Stimulated activated effector memory CD8-positive, alpha-beta T cell treated with anti-CD3 and anti-CD28 coated beads, Interleukin-12 subunit alpha, Interleukin-12 subunit beta, amount 100 ng/mL, for 72 hours (primary cell): ENCODE data around the gene MYH8.

Experiments
- ATAC-seq: fragments of 150-1000 bp; cut with Tn5 transposase; 2 replicates; pipeline ENCODE4 v1.10.0; 2021
- DNase-seq, 2 donors: peaks; one replicate each; pipeline ENCODE4 v3.0.0; 2021 to 2022; ENCODE audit warnings: low spot score in 2 of 2
- H3K27ac Mint-ChIP-seq: one replicate; pipeline ENCODE4 v1.8.0; 2022; ENCODE audit warnings: mild to moderate bottlenecking, mixed read lengths
- H3K36me3 Mint-ChIP-seq: one replicate; pipeline ENCODE4 v1.8.0; 2022; ENCODE audit warnings: mild to moderate bottlenecking, mixed read lengths
- H3K4me1 Mint-ChIP-seq: one replicate; pipeline ENCODE4 v1.8.0; 2022; ENCODE audit warnings: mixed read lengths
- H3K4me3 Mint-ChIP-seq: one replicate; pipeline ENCODE4 v1.8.0; 2022; ENCODE audit warnings: mild to moderate bottlenecking, mixed read lengths
- H3K9me3 Mint-ChIP-seq: one replicate; pipeline ENCODE4 v1.8.0; 2022; ENCODE audit warnings: mixed read lengths

The MYH8 gene

GRCh38 chr17:10398352-10398751 is 23.4 kb downstream of the MYH8 start:
- ATAC-seq = no peak
- no peaks in the 10 kb centered on the region for H3K36me3 Mint-ChIP-seq
- H3K27ac Mint-ChIP-seq = no peak overlapping the region
- no peaks in the 10 kb centered on the region for H3K9me3 Mint-ChIP-seq
- no peak for DNase-seq
- no peaks in the 10 kb centered on the region for H3K4me1 Mint-ChIP-seq
- H3K4me3 Mint-ChIP-seq = no peak overlapping the region

GRCh38 chr17:10396524-10397163 is 25.1 kb downstream of the MYH8 start:
- no peak overlapping the region for H3K4me3 Mint-ChIP-seq
- H3K27ac Mint-ChIP-seq = no peak overlapping the region
- no peaks in the 10 kb centered on the region for H3K36me3 Mint-ChIP-seq
- ATAC-seq (no peak), DNase-seq (no peak)
- no peaks in the 10 kb centered on the region for H3K4me1 Mint-ChIP-seq
- H3K9me3 Mint-ChIP-seq = no peaks in the 10 kb centered on the region

DNA sequence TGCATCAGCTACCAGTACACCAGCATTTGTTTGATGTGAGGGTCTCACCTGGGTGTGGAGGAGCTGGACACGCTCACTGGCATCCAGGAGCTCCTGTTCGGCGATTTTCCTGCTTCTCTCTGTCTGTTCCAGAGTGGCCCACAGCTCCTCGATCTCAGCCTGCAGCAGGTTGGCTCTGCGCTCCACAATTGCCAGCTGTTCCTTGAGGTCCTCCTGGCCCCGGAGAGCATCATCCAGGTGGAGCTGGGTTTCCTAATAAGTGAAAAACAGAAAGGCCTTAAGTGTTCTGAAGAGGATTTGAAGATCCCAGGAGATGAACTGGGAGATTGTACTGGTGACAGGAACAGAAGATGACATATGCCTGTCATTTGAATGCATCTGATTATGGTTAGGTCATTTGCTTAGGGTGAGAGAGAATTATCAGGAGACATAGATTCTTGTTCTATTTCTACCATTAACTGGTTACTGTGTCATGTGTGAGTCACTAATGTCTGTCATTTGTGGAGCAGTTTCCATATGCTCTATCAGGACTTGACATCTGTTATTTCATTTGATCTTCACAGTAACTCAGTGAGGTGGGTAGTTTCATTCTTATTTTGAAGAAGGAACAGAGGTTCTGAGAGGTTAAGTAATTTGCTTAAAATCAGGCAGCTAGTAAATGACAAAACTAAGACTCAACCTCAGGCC is 27.4 kb downstream of the MYH8 start:
- Mint-ChIP-seq H3K36me3 (no peaks in the 10 kb centered on the region), H3K4me1 (no peaks in the 10 kb centered on the region), H3K27ac (no peak overlapping the region), H3K4me3 (no peak overlapping the region), H3K9me3 (no peaks in the 10 kb centered on the region)
- ATAC-seq (no peak), DNase-seq (no peak)

GRCh38 chr17:10392880-10393279 is 28.9 kb downstream of the MYH8 start:
- no peaks in the 10 kb centered on the region for H3K36me3 Mint-ChIP-seq
- no peaks in the 10 kb centered on the region for H3K4me1 Mint-ChIP-seq
- no peak for ATAC-seq
- H3K4me3 Mint-ChIP-seq = no peak overlapping the region
- no peak overlapping the region for H3K27ac Mint-ChIP-seq
- no peaks in the 10 kb centered on the region for H3K9me3 Mint-ChIP-seq
- DNase-seq = no peak

DNA sequence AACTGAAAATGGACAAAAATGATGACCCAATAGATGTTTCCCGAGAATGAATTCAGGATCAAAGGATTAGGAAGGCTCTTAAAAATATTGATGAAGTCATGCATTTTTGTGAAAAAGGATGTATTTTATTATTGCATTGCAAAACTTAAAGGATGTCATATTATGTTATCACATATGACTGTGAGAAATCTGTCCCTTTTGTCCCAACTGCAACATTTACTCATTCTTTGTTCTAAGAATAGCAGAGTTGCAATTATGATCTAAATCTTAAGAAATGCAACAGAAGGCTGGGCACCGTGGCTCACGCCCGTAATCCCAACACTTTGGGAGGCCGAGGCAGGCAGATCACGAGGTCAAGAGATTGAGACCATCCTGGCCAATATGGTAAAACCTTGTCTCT is 35.9 kb downstream of the MYH8 start:
- Mint-ChIP-seq H3K27ac (no peak overlapping the region), H3K36me3 (no peaks in the 10 kb centered on the region), H3K4me1 (no peaks in the 10 kb centered on the region), H3K9me3 (no peaks in the 10 kb centered on the region), H3K4me3 (no peak overlapping the region)
- no peak for ATAC-seq
- no peak for DNase-seq

- Mint-ChIP-seq H3K27ac (no peak overlapping the region), H3K4me1 (no peaks in the 10 kb centered on the region), H3K36me3 (no peaks in the 10 kb centered on the region), H3K9me3 (no peaks in the 10 kb centered on the region), H3K4me3 (no peak overlapping the region)
- no peak for ATAC-seq
- DNase-seq = no peak
Measured at GRCh38 chr17:10384175-10384574, 37.6 kb downstream of the MYH8 start.

DNA sequence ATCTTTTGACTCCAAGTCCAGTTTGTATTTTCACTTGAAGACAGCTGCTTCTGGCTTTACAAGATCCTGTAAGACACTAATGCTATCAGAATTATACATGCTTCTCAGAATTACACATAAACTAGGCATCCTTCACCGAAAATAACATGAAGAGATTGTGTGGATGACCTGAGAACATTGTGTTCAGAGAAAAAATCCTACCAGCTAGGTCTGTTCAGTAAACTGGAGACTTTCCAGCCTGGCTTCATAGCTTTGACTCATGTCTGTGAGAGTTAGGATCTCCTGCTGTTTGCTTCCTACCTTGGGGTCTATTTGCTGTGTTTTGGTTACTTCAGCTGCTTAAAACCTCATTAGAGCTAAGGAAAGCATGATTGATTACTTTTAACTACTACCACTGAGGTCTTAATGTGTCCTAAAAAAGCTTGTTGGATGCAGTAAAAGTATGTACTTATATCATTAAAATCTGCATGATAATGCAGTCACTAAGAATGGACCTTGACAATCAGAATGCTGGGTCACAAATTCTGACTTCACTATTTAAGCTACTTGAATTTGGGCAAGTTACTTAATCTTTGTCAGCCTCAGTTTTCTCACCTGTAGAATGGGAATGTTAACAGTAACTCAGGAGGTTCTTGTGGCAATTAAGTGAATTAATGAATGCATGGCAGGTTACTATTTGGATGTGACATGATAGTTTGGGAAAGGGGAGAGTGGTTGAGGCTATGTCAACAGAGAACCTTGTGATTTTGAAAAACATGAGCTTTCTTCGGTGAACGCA is 40.9 kb downstream of the MYH8 start:
- no peak for DNase-seq
- Mint-ChIP-seq H3K9me3 (no peaks in the 10 kb centered on the region), H3K27ac (no peak overlapping the region), H3K4me3 (no peak overlapping the region), H3K36me3 (no peaks in the 10 kb centered on the region), H3K4me1 (no peaks in the 10 kb centered on the region)
- ATAC-seq = no peak

DNA sequence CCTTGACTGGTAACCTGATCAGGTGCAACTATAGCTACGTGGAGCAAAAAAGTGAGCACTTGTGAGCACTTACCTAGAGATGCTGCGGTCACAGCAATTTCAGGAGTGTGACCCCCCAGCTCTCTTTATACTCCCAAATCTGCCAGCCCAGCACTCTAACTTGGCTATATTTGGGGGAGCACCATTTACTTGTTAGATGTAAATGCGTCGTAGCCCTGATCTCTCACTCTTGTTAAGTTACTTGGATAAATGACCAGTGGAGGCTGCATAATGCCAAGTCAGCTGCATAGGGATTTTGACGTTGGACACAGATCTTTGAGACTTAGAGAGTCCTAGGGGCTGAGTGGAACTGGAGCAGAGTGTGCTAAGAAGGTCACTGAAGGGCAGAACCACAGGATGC is 48.8 kb downstream of the MYH8 start, which contains the start of gene MYH13:
Gene MYH13 (minus strand): TSS at position 101 of the 400 bp plus-strand sequence. CDS start 8,476 bp downstream, outside the sequence.
- H3K4me3 Mint-ChIP-seq = no peak within 1 kb of the TSS
- no peaks in the 10 kb centered on the region for H3K36me3 Mint-ChIP-seq
- ATAC-seq = no peak
- H3K27ac Mint-ChIP-seq = no peak within 1 kb of the TSS
- no peaks in the 10 kb centered on the region for H3K9me3 Mint-ChIP-seq
- no peak for DNase-seq
- H3K4me1 Mint-ChIP-seq = no peaks in the 10 kb centered on the region

DNA sequence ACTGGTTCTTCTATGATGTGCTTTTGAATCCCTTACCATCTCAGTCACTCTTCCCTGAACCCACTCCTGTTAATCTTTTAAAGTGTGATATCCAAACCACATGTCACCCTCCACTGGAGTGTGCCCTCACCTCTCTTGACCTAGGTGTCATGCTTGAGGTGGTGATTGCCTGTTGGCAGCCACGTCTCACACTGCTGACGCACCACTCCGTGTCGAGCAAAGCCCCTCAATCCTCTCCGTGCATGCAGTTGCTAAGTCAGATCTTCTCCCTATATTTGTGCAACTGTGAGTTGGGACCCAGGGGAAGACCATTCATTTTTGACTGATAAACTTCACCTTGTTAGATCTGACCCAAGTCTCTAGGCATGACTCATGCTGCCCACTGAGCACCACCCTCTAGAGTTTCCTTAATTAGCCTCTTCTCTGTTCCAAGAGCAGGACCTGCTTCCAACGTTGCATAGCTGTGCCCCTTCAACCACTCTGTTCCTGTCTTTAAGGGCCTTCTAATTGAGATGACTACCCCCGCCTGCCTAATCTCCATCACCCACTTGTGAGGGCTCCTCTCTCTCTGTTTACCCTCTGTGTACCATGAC is 51.6 kb downstream of the MYH8 start:
- no peak for ATAC-seq

DNA sequence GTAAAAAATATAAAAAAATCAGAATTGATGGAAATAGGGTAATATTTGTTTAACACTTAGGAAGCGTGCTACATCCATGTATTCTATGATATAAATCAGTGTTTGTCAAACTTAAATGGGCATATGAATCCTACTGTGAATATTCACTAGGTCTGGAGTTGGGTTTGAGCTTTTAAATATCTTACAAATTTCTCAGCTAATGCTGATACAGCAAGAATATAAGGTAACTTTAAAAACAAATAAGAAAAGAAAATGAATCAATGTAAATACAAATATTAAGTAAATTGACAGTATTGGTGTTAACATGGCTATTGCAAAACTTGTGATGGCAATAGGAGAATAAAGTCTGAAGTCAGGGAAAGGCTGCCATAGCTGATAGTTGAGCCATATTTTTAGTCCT is 52.5 kb downstream of the MYH8 start:
- ATAC-seq (no peak), DNase-seq (no peak)
- Mint-ChIP-seq H3K4me1 (no peaks in the 10 kb centered on the region), H3K4me3 (no peak overlapping the region), H3K9me3 (no peaks in the 10 kb centered on the region), H3K36me3 (no peaks in the 10 kb centered on the region), H3K27ac (no peak overlapping the region)

More for the DNA sequence above, 51.6 kb downstream of the MYH8 start:
- no peaks in the 10 kb centered on the region for H3K4me1 Mint-ChIP-seq
- H3K36me3 Mint-ChIP-seq = no peaks in the 10 kb centered on the region
- no peak overlapping the region for H3K4me3 Mint-ChIP-seq
- no peak for DNase-seq
- no peaks in the 10 kb centered on the region for H3K9me3 Mint-ChIP-seq
- H3K27ac Mint-ChIP-seq = no peak overlapping the region

- no peak for ATAC-seq
- no peaks in the 10 kb centered on the region for H3K4me1 Mint-ChIP-seq
- H3K4me3 Mint-ChIP-seq = no peak overlapping the region
- no peak for DNase-seq
- H3K27ac Mint-ChIP-seq = no peak overlapping the region
- no peaks in the 10 kb centered on the region for H3K9me3 Mint-ChIP-seq
- H3K36me3 Mint-ChIP-seq = no peaks in the 10 kb centered on the region
Measured at GRCh38 chr17:10368561-10368960, 53.2 kb downstream of the MYH8 start.

DNA sequence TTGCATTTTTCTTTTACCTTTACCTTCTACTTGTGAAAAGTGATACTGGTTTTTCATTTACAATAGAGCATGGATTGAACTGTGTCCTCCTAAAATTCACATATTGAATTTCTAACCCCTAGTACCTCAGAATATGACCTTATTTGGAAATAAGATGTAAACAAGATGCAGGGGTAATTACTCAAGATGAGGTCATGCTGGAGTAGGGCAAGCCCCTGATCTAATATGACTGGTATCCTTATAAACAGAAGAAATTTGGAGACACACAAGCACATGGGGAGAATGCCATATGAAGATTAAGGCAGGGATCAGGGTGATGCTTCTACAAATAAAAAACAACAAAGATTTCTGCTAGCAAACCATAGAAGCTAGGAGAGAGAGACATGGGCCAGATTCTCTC is 61.2 kb downstream of the MYH8 start:
- Mint-ChIP-seq H3K9me3 (no peaks in the 10 kb centered on the region), H3K4me3 (no peak overlapping the region), H3K36me3 (no peaks in the 10 kb centered on the region), H3K27ac (no peak overlapping the region), H3K4me1 (no peaks in the 10 kb centered on the region)
- ATAC-seq (no peak), DNase-seq (no peak)

DNA sequence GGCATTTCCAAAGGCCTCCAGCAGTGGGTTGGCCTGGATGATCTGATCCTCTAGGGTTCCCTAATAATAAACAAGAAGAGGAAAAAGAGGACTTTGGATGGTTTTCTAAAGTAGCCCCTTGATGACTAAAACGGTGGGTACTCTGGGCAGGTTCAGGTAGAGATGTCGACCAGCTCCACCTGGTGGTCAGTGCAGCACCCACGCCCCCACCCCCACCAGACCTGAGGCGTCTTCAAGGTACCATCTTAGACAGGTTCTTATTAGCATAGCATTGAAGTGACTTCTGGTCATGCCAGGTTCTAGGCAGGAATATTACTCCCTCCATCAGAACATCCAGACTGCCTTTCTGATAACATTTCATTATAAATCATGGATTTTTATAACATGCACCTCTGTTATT is 64.0 kb downstream of the MYH8 start:
- DNase-seq (no peak), ATAC-seq (no peak)
- H3K4me1 Mint-ChIP-seq = no peaks in the 10 kb centered on the region
- H3K36me3 Mint-ChIP-seq = no peaks in the 10 kb centered on the region
- no peak overlapping the region for H3K27ac Mint-ChIP-seq
- no peaks in the 10 kb centered on the region for H3K9me3 Mint-ChIP-seq
- H3K4me3 Mint-ChIP-seq = no peak overlapping the region

GRCh38 chr17:10354651-10355050 is 67.1 kb downstream of the MYH8 start:
- H3K36me3 Mint-ChIP-seq = no peaks in the 10 kb centered on the region
- no peaks in the 10 kb centered on the region for H3K9me3 Mint-ChIP-seq
- ATAC-seq (no peak), DNase-seq (no peak)
- no peak overlapping the region for H3K27ac Mint-ChIP-seq
- no peaks in the 10 kb centered on the region for H3K4me1 Mint-ChIP-seq
- no peak overlapping the region for H3K4me3 Mint-ChIP-seq

- H3K27ac Mint-ChIP-seq = no peak overlapping the region
- no peaks in the 10 kb centered on the region for H3K9me3 Mint-ChIP-seq
- H3K4me1 Mint-ChIP-seq = no peaks in the 10 kb centered on the region
- no peak overlapping the region for H3K4me3 Mint-ChIP-seq
- no peak for ATAC-seq
- no peak for DNase-seq
- no peaks in the 10 kb centered on the region for H3K36me3 Mint-ChIP-seq
Measured at GRCh38 chr17:10352893-10353292, 68.9 kb downstream of the MYH8 start.
